ENCODE results near the gene KRT74.

- no peak for TF ChIP-seq CTCF (IDR thresholded peaks at IDR 0.05; ENCODE audit: low read depth, low read length, missing input control)
- TF ChIP-seq YY1 (IDR thresholded peaks at IDR 0.05) = no peak
- TF ChIP-seq SP1 (IDR thresholded peaks at IDR 0.05) = no peak
- no peak for TF ChIP-seq JUND (IDR thresholded peaks at IDR 0.05)
- TF ChIP-seq, protein P1, sequence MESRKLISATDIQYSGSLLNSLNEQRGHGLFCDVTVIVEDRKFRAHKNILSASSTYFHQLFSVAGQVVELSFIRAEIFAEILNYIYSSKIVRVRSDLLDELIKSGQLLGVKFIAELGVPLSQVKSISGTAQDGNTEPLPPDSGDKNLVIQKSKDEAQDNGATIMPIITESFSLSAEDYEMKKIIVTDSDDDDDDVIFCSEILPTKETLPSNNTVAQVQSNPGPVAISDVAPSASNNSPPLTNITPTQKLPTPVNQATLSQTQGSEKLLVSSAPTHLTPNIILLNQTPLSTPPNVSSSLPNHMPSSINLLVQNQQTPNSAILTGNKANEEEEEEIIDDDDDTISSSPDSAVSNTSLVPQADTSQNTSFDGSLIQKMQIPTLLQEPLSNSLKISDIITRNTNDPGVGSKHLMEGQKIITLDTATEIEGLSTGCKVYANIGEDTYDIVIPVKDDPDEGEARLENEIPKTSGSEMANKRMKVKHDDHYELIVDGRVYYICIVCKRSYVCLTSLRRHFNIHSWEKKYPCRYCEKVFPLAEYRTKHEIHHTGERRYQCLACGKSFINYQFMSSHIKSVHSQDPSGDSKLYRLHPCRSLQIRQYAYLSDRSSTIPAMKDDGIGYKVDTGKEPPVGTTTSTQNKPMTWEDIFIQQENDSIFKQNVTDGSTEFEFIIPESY (IDR thresholded peaks at IDR 0.05) = no peak
- no peak for TF ChIP-seq TAF1 (conservative IDR thresholded peaks at IDR 0.05)
- no peak for TF ChIP-seq EGR1 (IDR thresholded peaks at IDR 0.05; ENCODE audit: low read depth in 2 of 2)
- no peak for TF ChIP-seq FOXA1 (IDR thresholded peaks at IDR 0.05)
- TF ChIP-seq RAD21 (IDR thresholded peaks at IDR 0.05) = no peak
- no peak for TF ChIP-seq REST (IDR thresholded peaks at IDR 0.05)
- no peak for TF ChIP-seq NR2F2 (IDR thresholded peaks at IDR 0.05)
- TF ChIP-seq MAX (IDR thresholded peaks at IDR 0.05) = no peak
- TF ChIP-seq, protein P2, sequence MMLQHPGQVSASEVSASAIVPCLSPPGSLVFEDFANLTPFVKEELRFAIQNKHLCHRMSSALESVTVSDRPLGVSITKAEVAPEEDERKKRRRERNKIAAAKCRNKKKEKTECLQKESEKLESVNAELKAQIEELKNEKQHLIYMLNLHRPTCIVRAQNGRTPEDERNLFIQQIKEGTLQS (IDR thresholded peaks at IDR 0.05) = no peak
Observed at GRCh38 chr12:52615208-52615868, 41.7 kb upstream of the KRT74 start.

Data from liver (tissue), 3 donors.